Superior temporal gyrus (tissue), 1 donor: ENCODE results near the gene CPZ.
"Not testable (repeated sequence)": the region's sequence is repeated elsewhere in the genome, so short reads cannot be mapped to it uniquely, and the experiment has no call there.

Experiments used
- DNase-seq: peaks from one replicate; pipeline ENCODE4 v3.0.0-alpha.2; 2016; ENCODE audit errors: extremely low spot score

Gene CPZ

GRCh38 chr4:8652181-8653078 is 59.9 kb downstream of the CPZ start:
- DNase-seq: no peak

GRCh38 chr4:8653326-8654000 is 60.9 kb downstream of the CPZ start:
- DNase-seq: no peak

GRCh38 chr4:8654139-8654538 is 61.6 kb downstream of the CPZ start:
- not testable (repeated sequence) for DNase-seq

- no peak for DNase-seq
These were observed 63.0 kb downstream of the CPZ start for GRCh38 chr4:8655411-8656184.

- no peak for DNase-seq
These were observed 63.6 kb downstream of the CPZ start for GRCh38 chr4:8656185-8656517.

GRCh38 chr4:8656711-8657380 is 64.3 kb downstream of the CPZ start:
- DNase-seq: no peak

- no peak for DNase-seq
These were observed 65.0 kb downstream of the CPZ start for GRCh38 chr4:8657381-8658088.

GRCh38 chr4:8662776-8663175 is 70.2 kb downstream of the CPZ start:
- no peak for DNase-seq

GRCh38 chr4:8664031-8664805 is 71.7 kb downstream of the CPZ start:
- no peak for DNase-seq

GRCh38 chr4:8664976-8665375 is 72.4 kb downstream of the CPZ start:
- no peak for DNase-seq

- no peak for DNase-seq
These were observed 73.1 kb downstream of the CPZ start for GRCh38 chr4:8665406-8666360.

GRCh38 chr4:8666581-8666980 is 74.0 kb downstream of the CPZ start:
- no peak for DNase-seq
